Measurements from ENCODE around the gene RIMS3.

Gene RIMS3

GRCh38 chr1:40691538-40692428 is 26.3 kb upstream of the RIMS3 start, which contains the start of gene NFYC:
Gene NFYC, plus strand, starts transcription at chr1:40691704. Its CDS starts 47,140 bp downstream, at chr1:40738844.
- peak; percentile 98 for DNase-seq (ENCODE audit: low spot score)

- peak; percentile 66 for DNase-seq (ENCODE audit: low spot score)
Observed at GRCh38 chr1:40690771-40691537, 25.5 kb upstream of the RIMS3 start.

GRCh38 chr1:40689737-40690136 is 24.3 kb upstream of the RIMS3 start:
- no peak for DNase-seq (ENCODE audit: low spot score)

- DNase-seq (ENCODE audit: low spot score): no peak
Observed at GRCh38 chr1:40687661-40688060, 22.2 kb upstream of the RIMS3 start.

- no peak for DNase-seq (ENCODE audit: low spot score)
Observed at GRCh38 chr1:40687059-40687458, 21.6 kb upstream of the RIMS3 start.

- no peak for DNase-seq (ENCODE audit: low spot score)
Observed at GRCh38 chr1:40684669-40685068, 19.2 kb upstream of the RIMS3 start.

GRCh38 chr1:40679165-40679953 is 13.9 kb upstream of the RIMS3 start:
- no peak for DNase-seq (ENCODE audit: low spot score)

- no peak for DNase-seq (ENCODE audit: low spot score)
Observed at GRCh38 chr1:40676501-40676900, 11.0 kb upstream of the RIMS3 start.

- DNase-seq (ENCODE audit: low spot score): no peak
Observed at GRCh38 chr1:40673452-40673851, 8.0 kb upstream of the RIMS3 start.

GRCh38 chr1:40668769-40669525 is 3.5 kb upstream of the RIMS3 start:
- peak; percentile 82 for DNase-seq (ENCODE audit: low spot score)

GRCh38 chr1:40664791-40665190 is 691 bp downstream of the RIMS3 start:
- no peak for DNase-seq (ENCODE audit: low spot score)

GRCh38 chr1:40664167-40664537 is 1.3 kb downstream of the RIMS3 start:
- no peak for DNase-seq (ENCODE audit: low spot score)

- DNase-seq (ENCODE audit: low spot score): no peak
Observed at GRCh38 chr1:40663324-40664166, 1.9 kb downstream of the RIMS3 start.

GRCh38 chr1:40662864-40663263 is 2.6 kb downstream of the RIMS3 start:
- no peak for DNase-seq (ENCODE audit: low spot score)

GRCh38 chr1:40662151-40662550 is 3.3 kb downstream of the RIMS3 start:
- peak; percentile 39 for DNase-seq (ENCODE audit: low spot score)

- DNase-seq (ENCODE audit: low spot score): no peak
Observed at GRCh38 chr1:40661678-40662077, 3.8 kb downstream of the RIMS3 start.

GRCh38 chr1:40659649-40659947 is 5.9 kb downstream of the RIMS3 start:
- no peak for DNase-seq (ENCODE audit: low spot score)

GRCh38 chr1:40658751-40659648 is 6.5 kb downstream of the RIMS3 start:
- DNase-seq (ENCODE audit: low spot score): no peak

- no peak for DNase-seq (ENCODE audit: low spot score)
Observed at GRCh38 chr1:40657046-40657445, 8.4 kb downstream of the RIMS3 start.

All from RKO (cell line).